ENCODE data around the gene CD164L2. TPM values are rescaled to one million over a fixed set of nuclear protein-coding genes. Genes with fewer than 3 reads are reported as not detected.
A peak's percentile ranks its signal among the peaks of the same experiment; 100 is the strongest.

CD164L2 gene
- total RNA-seq, 1 donor from 2014 or later, result not detected

GRCh38 chr1:27372808-27373690 lies 10.1 kb downstream of the CD164L2 start:
- Mint-ChIP-seq H3K27me3 (ENCODE audit: unreplicated experiment) (no peaks in the 10 kb centered on the region), H3K36me3 (ENCODE audit: unreplicated experiment) (no peaks in the 10 kb centered on the region), H3K27ac (ENCODE audit: unreplicated experiment) (no peak overlapping the region), H3K4me3 (ENCODE audit: unreplicated experiment) (no peak overlapping the region), H3K4me1 (ENCODE audit: unreplicated experiment) (peaks cover 2% of the 10 kb centered on the region), H3K9me3 (ENCODE audit: unreplicated experiment) (no peaks in the 10 kb centered on the region)
- DNase-seq (ENCODE audit: extremely low spot score, unreplicated experiment), result no peak
- peak; percentile 26 for TF ChIP-seq CTCF (IDR thresholded peaks at IDR 0.05)

GRCh38 chr1:27372022-27372807 lies 10.9 kb downstream of the CD164L2 start:
- Mint-ChIP-seq H3K36me3 (ENCODE audit: unreplicated experiment) (no peaks in the 10 kb centered on the region), H3K4me1 (ENCODE audit: unreplicated experiment) (peaks cover 8% of the 10 kb centered on the region), H3K9me3 (ENCODE audit: unreplicated experiment) (no peaks in the 10 kb centered on the region), H3K27ac (ENCODE audit: unreplicated experiment) (no peak overlapping the region), H3K27me3 (ENCODE audit: unreplicated experiment) (no peaks in the 10 kb centered on the region), H3K4me3 (ENCODE audit: unreplicated experiment) (no peak overlapping the region)
- no peak for TF ChIP-seq CTCF (IDR thresholded peaks at IDR 0.05)
- DNase-seq (ENCODE audit: extremely low spot score, unreplicated experiment), result no peak

- DNase-seq (ENCODE audit: extremely low spot score, unreplicated experiment), result no peak
- Mint-ChIP-seq H3K36me3 (ENCODE audit: unreplicated experiment) (no peaks in the 10 kb centered on the region), H3K27ac (ENCODE audit: unreplicated experiment) (no peak overlapping the region), H3K4me3 (ENCODE audit: unreplicated experiment) (no peak overlapping the region), H3K4me1 (ENCODE audit: unreplicated experiment) (peaks cover 25% of the 10 kb centered on the region), H3K9me3 (ENCODE audit: unreplicated experiment) (no peaks in the 10 kb centered on the region), H3K27me3 (ENCODE audit: unreplicated experiment) (no peaks in the 10 kb centered on the region)
- TF ChIP-seq CTCF (IDR thresholded peaks at IDR 0.05), result peak; percentile 39
Measured at GRCh38 chr1:27368869-27369582, 14.1 kb downstream of the CD164L2 start.

- Mint-ChIP-seq H3K27me3 (ENCODE audit: unreplicated experiment) (no peaks in the 10 kb centered on the region), H3K9me3 (ENCODE audit: unreplicated experiment) (no peaks in the 10 kb centered on the region), H3K4me3 (ENCODE audit: unreplicated experiment) (peak overlapping the region; percentile 74), H3K27ac (ENCODE audit: unreplicated experiment) (peak overlapping the region; percentile 80), H3K4me1 (ENCODE audit: unreplicated experiment) (peaks cover 30% of the 10 kb centered on the region), H3K36me3 (ENCODE audit: unreplicated experiment) (peaks cover 14% of the 10 kb centered on the region)
- TF ChIP-seq CTCF (IDR thresholded peaks at IDR 0.05), result no peak
- no peak for DNase-seq (ENCODE audit: extremely low spot score, unreplicated experiment)
Measured at GRCh38 chr1:27367160-27367650, 15.9 kb downstream of the CD164L2 start.
